GM12892 (cell line): ENCODE measurements around the gene AEBP1. TPM values are rescaled to one million over a fixed set of nuclear protein-coding genes. Genes with fewer than 3 reads are reported as not detected.

ENCODE experiments used
- DNase-seq: peaks from one replicate; pipeline ENCODE4 v3.0.0; 2011; ENCODE audit not compliant: insufficient read length
- FAIRE-seq: peaks from 2 replicates; lab custom pipeline; 2011; peaks lifted over from hg19 to GRCh38; lab: Jason Lieb, UNC
- POLR2A ChIP-seq: IDR thresholded peaks from 2 replicates; pipeline ENCODE4 v1.6.1; 2011; ENCODE audit warnings: low read depth, low read length, control low read depth
- POLR2AphosphoS5 ChIP-seq: IDR thresholded peaks from 2 replicates; pipeline ENCODE4 v1.6.1; 2011; ENCODE audit warnings: low read depth, low read length, control low read depth
- TAF1 ChIP-seq: IDR thresholded peaks from 2 replicates; pipeline ENCODE4 v1.6.1; 2011; ENCODE audit warnings: low read depth, mild to moderate bottlenecking, control low read depth, low read length, borderline replicate concordance
- polyA plus RNA-seq: library from polyadenylated mRNA; unstranded; fragments of >200 nt; gene quantifications from one replicate; pipeline ENCODE4 v1.2.1, GENCODE V29; 2012; ENCODE audit warnings: missing spikeins, inconsistent platforms; ENCODE audit not compliant: missing spikeins

AEBP1 gene
- 0.11 TPM for polyA plus RNA-seq

GRCh38 chr7:44103923-44104859, at the start of gene AEBP1:
TSS of gene AEBP1 (plus strand) at chr7:44104345. CDS start at chr7:44104666, 321 bp downstream.
- TF ChIP-seq TAF1 (no peak), POLR2A (no peak), POLR2AphosphoS5 (no peak)
- no peak for FAIRE-seq
- DNase-seq: no peak

GRCh38 chr7:44056681-44057080, 47.5 kb upstream of the AEBP1 start:
- DNase-seq (no peak), FAIRE-seq (no peak)
- TF ChIP-seq TAF1: no peak
- TF ChIP-seq POLR2AphosphoS5: no peak
- no peak for TF ChIP-seq POLR2A

- FAIRE-seq: no peak
- DNase-seq: no peak
- TF ChIP-seq TAF1 (no peak), POLR2AphosphoS5 (no peak), POLR2A (no peak)
These were observed 46.8 kb upstream of the AEBP1 start for GRCh38 chr7:44057181-44057848.

GRCh38 chr7:44057849-44058758, 46.0 kb upstream of the AEBP1 start:
- no peak for TF ChIP-seq POLR2AphosphoS5
- no peak for TF ChIP-seq POLR2A
- TF ChIP-seq TAF1: no peak
- DNase-seq: no peak
- FAIRE-seq: no peak

GRCh38 chr7:44058759-44059218, 45.4 kb upstream of the AEBP1 start:
- TF ChIP-seq POLR2AphosphoS5: no peak
- TF ChIP-seq TAF1: no peak
- no peak for DNase-seq
- FAIRE-seq: no peak

GRCh38 chr7:44059219-44060090, 44.7 kb upstream of the AEBP1 start:
- FAIRE-seq (no peak), DNase-seq (no peak)

GRCh38 chr7:44060091-44060947, 43.8 kb upstream of the AEBP1 start:
- TF ChIP-seq POLR2A: no peak
- TF ChIP-seq TAF1: no peak
- no peak for TF ChIP-seq POLR2AphosphoS5
- DNase-seq (no peak), FAIRE-seq (no peak)

More at GRCh38 chr7:44059219-44060090, 44.7 kb upstream of the AEBP1 start:
- TF ChIP-seq TAF1: no peak
- TF ChIP-seq POLR2A: no peak
- no peak for TF ChIP-seq POLR2AphosphoS5

- TF ChIP-seq TAF1: no peak
- TF ChIP-seq POLR2AphosphoS5: no peak
- no peak for TF ChIP-seq POLR2A
- FAIRE-seq: no peak
- no peak for DNase-seq
These were observed 43.0 kb upstream of the AEBP1 start for GRCh38 chr7:44060948-44061644.
